Measurements from ENCODE around the gene HOXD10.

HOXD10 gene

DNA sequence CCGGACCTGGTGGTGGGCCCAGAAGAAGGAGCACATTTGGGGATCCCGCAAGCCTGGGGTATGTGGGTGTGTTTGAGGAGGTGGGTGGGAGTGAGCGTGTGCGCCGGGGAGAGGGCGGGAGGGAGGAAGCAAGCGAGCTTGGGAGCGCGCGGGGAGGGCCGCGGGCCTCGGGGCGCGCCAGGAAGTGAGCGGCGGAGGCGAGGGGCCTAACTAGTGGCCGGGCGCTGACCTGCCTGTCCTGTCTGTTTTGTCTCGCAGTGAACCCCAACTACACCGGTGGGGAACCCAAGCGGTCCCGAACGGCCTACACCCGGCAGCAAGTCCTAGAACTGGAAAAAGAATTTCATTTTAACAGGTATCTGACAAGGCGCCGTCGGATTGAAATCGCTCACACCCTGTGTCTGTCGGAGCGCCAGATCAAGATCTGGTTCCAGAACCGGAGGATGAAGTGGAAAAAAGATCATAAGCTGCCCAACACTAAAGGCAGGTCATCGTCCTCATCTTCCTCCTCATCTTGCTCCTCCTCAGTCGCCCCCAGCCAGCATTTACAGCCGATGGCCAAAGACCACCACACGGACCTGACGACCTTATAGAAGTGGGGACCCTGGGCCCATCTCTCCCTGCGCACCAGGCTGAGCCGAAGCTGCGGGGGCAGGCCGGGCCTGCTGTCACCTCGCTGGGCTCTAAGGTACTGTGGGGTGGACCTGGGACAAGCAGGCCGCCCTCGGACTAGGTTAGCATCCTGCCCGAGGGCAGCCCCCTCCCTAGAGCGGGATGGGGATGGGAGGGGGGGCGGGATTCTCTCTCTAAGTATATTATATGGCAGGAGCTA, 36.0 kb downstream of the HOXD10 start:
- no peak for DNase-seq

GRCh38 chr2:176154576-176155252, 38.1 kb downstream of the HOXD10 start:
- DNase-seq = no peak

DNA sequence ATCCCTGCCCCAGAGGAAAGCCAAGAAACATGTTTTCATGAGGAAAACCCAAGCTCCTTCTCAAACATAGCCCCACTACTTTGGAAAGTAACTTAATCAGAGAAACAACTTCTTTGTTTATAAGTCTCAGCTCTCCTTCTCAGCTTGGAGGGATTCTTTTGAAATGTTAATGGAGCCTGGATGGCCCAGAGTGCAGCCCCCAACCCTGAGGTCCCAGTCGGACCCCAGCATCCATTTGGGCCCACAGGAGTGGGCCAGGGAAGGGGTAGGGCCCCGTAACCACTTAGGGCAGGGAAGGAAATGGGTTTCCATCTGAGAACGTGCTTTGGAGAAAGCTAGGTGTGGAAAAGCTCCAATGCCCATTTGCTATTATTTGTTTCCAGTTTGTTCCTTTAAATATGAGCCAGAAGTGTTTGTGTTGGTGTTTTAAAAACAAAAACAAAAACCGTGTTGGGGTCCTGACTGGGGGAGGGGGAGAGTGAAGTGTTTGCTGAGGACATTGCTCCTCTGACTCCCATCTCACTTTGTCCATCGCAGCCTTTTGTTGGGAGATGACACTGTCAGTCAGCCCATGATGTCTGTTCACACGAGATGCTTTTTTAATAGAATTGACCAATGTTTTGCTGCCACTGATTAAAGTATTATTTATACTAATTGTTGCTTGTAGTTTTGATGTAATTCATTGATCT, 38.9 kb downstream of the HOXD10 start:
- DNase-seq = no peak

DNA sequence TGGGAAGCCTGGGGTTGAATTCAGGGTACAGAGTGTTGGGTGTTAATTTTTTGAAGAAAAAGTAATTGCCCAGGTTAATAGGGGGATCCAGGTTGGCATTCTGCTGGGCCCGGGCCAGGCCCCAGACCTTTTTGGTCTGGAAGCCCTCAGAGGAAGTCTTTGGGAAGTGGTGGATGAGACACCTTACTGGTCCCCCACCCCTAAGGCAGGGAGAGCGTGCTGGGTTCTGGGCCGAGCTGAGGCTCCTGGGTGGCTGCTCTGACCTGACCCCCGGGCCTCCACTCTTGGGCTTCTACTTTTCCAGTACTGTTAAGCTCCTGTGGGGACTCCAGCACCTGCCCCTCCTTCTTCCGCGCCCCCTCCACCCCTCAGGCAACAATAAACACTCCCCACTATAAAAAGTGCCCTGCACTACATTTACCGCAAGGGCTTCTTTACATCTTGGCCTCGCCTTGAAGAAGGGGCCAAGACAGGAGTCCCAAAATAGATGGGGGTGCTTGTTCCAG, 39.8 kb downstream of the HOXD10 start:
- DNase-seq = no peak

- no peak for DNase-seq
These were observed 40.4 kb downstream of the HOXD10 start, which contains the start of gene HOXD3 for GRCh38 chr2:176156807-176157498. HOXD3 (plus strand) TSS chr2:176157307; CDS start chr2:176169115, 11,808 bp downstream.

DNA sequence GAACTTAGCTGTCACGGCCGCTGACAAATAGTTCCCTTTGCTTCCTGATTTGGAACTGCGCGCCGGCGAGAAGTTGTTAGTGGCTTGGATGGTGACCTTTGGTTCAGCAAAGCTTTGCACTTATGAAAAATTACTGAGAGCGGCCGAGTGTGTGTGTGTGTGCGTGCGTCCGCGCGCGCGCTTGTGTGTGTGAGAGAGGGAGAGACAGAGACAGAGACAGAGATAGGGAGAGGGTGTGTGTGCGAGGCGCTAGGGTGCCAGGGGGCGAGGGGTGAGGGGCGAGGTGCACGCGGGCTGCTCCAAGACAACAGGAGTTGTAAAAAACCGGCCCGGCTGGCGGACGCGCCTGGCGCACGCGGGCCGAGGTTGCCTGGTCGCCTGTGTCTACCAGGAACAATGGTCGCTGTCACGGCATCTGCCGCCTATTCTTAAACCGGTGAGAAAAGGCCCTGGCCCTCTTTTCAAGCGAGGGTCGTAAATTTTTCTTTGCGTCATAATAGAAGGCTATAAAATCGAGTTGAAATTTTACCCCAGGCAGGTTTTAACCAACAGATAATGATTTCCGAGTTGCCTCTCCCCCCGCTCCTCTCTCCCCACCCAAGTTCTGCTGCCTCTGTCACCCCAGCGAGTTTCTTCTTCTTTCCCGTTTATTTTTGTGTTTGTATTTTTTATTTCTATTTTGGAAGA, 41.1 kb downstream of the HOXD10 start:
- no peak for DNase-seq

GRCh38 chr2:176158186-176158591, 41.6 kb downstream of the HOXD10 start:
- DNase-seq = no peak

- no peak for DNase-seq
These were observed 42.5 kb downstream of the HOXD10 start for GRCh38 chr2:176158855-176159662.

GRCh38 chr2:176159663-176160250, 43.2 kb downstream of the HOXD10 start:
- no peak for DNase-seq

DNA sequence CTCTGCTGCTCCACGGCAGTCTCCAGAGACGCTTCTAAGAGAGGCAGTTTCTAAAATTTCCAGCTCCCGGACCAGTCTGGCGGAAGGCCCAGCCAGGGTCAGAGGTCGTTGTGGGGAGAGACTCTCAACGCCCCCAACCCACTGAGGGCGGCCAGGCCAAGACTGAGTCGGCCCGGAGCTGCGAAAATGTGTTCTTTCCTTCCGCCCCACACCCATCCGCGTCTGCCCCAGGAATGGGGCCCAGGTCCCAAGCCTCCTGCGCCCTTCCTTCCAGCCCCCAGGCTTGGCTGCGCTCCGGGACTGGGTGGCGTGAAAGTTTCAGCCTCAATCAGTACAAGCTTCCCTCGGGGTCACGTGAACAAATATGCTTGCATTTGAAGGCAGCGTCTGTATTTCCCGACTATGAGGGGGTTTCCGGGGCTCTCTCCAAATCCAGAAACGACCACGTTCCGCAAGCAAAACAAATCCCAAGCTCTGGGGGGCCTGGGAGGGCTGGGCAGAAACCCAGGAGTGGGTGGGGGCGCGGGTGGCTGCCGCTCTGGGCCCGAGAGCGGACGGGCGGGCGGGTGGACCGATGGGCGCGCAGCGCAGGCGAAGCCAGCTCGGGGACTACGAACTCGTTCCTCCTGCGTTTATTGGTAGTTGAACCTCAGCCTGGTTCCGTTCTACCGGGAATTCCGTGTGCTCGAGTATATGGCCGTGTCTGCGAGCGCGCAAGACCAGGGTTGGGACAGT, 43.8 kb downstream of the HOXD10 start:
- no peak for DNase-seq

DNA sequence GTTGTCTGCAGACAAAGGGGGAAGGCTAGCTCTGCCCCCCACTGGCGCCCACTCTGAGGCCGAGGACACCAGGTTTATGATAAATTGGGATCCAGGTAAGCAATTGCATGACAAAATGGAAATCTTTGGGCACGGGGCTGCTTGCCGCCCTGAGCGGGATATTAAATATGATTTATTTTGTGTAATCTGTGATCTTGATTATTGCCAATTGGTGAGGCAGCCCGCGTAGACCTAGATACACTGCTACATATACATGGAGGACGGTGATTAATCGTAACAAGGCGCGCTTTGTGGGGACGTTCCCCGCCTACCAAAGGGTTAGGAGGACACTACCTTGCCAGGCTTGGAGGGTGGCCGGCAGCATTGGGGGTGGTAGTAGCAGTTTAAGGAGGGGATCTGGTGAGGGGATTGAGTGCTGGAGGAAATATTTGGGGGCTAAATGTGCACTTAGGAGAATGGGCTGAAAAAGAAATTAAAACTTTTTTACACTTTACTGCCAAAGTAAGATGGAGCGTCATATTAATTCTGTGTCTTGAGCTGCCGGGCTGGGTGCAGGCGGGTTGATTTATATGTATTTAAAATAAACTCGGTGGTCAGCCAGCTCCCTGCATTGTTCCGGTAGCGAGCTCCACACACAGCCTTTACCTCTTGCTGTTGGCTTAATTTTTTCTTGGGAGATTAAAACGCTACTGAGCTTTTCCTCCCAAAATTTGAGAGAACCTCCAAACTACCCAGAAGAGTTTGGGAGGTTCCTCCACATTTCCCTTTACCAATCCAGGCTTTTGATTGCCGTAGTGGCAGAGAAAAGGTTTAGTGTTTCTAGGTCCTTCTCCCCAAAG, 44.6 kb downstream of the HOXD10 start:
- no peak for DNase-seq

DNA sequence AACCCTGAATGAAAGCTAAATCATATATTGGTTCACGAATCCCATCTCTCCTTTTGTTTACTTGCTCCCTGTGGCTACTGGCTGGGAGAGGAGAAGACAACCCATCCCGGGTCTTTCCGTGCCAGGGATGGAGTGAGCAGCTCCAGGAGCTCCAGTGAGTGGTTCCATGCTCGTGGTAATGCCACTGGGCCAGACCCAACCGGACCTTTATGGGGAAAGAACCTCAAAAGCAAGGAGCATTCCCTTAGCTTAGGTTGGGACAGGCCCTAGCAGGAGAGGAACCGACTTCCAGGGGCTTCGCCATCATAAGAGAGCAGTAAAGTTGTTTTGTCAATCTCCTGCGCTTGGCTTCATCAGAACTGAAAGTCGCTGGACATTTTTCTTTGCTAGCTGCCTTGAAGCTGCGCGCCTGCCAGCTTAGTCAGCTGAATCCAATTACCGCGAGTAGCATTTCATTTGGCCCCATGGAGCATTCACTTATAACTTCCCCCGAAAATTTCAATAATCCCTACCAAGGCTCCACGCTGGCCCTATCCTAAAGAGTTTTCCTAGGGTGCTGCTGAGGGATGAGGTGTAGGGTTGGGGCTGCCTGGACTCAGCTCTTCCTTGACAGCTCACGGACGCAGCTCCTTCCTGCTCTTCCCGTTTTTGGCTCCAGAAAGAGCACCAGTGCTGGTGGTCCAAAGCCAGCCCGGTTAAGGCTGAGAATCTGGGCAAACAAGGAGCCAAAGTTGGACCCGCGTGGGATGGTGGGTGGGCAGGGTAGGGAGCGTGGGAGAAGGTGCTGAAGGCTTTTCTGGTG, 45.4 kb downstream of the HOXD10 start:
- DNase-seq = no peak

GRCh38 chr2:176162911-176163671, 46.5 kb downstream of the HOXD10 start:
- DNase-seq = no peak

DNA sequence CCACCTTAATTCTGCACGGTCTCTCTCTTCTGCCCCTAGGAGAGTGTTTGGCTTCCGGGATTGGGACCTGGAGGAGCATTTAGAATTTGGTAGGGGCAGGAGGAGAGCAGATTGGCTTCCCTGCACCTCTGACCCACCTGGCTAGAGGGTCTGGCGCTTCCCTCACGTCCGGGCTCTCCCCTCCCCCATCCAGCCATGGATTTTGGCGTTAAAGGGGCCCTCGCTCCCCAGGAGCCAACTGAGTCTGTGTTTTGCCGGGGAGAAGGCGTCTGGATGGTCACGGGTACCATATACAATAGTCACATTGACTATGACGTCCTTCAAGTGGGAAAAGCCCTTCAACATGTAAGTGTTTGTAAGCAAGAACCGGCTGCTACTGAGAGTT, 47.1 kb downstream of the HOXD10 start:
- no peak for DNase-seq

DNA sequence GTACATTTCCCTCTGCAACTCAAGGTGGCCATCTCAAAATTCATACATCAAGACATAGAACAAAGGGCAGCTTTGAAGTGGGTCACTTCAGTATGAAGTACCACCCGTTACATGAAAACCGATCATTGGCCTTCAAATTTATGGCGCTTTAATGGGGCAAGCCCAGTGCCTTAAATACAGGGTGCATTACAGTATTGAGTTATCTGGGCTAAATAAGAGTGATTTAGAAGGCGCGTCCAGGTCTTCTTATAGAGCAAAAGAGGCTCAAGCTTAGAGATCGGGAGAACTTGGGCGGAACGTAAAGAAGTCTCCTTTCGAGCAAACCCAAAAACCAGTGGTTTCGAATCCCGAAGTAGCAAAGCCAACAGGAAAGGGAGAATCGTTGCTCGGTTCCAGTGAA, 47.6 kb downstream of the HOXD10 start:
- no peak for DNase-seq

DNA sequence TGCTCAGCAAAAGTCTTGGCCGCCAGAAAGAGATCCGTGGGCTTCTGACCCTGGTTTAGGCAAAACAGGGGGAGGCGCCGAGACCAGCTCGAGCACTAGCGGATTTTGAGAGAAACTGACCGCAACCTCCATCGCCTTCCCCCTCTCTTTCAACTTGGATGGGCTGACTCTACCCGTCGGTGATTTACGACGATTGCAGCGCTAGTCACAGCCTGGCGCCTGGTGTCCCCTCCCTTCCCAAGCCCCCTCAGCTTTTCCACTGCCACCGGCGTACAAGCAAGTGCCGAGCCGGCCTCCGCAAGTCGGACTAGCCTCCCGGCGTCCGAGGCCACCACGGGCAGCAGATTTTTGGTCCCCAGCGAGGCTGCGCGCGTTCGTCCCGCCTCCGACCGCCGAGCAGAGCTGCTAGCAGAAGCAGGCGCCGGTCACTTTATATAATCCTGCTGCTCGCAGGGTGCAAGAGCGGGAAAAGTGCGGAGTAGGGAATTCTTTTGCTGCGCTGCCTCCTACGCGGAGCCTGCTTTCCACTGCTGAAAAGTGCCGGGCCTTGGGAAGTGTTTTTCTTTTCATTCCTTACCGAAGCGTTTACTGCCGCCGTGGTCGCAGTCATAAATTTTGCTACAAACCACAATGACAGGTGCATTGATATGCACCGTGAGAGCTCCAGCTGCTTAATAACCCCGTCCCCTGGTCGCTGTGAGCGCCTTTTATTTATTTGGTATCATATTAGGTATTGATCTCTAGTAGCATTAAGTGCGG, 48.2 kb downstream of the HOXD10 start:
- no peak for DNase-seq

Data from activated CD4-positive, alpha-beta T cell treated with anti-CD3 and anti-CD28 coated beads, Interleukin-2, amount 50 U/mL, for 16 hours (primary cell).